ENCODE results near the gene MLLT10.

GRCh38 chr10:21487416-21488180, 46.4 kb upstream of the MLLT10 start:
- TF ChIP-seq, protein P1, sequence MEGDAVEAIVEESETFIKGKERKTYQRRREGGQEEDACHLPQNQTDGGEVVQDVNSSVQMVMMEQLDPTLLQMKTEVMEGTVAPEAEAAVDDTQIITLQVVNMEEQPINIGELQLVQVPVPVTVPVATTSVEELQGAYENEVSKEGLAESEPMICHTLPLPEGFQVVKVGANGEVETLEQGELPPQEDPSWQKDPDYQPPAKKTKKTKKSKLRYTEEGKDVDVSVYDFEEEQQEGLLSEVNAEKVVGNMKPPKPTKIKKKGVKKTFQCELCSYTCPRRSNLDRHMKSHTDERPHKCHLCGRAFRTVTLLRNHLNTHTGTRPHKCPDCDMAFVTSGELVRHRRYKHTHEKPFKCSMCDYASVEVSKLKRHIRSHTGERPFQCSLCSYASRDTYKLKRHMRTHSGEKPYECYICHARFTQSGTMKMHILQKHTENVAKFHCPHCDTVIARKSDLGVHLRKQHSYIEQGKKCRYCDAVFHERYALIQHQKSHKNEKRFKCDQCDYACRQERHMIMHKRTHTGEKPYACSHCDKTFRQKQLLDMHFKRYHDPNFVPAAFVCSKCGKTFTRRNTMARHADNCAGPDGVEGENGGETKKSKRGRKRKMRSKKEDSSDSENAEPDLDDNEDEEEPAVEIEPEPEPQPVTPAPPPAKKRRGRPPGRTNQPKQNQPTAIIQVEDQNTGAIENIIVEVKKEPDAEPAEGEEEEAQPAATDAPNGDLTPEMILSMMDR (IDR thresholded peaks at IDR 0.05), result no peak
- TF ChIP-seq POLR2A (IDR thresholded peaks at IDR 0.05) (no peak), EP300 (IDR thresholded peaks at IDR 0.05) (no peak)

All from ovary (tissue), 3 donors.